Fibroblast of the conjunctiva (primary cell): ENCODE measurements around the gene PASK.

Experiments
- DNase-seq: peaks from one replicate; pipeline ENCODE4 v3.0.0-alpha.2; 2010; ENCODE audit warnings: low read depth

The PASK gene

DNA sequence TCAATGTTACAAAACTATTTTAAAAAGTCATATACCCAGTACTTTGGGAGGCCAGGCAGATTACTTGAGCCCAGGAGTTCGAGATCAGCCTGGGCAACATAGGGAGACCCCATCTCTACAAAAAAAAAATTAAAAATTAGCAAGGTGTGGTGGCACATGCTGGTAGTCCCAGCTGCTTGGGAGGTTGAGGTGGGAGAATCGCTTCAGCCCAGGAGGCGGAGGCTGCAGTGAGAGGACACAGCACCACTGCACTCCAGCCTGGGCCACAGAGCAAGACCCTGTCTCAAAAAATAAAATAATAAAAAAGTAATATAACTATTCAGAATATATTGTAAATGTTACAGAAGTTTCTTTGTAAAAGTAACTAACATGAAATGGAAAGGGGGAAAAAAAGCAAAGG is 1.9 kb downstream of the PASK start:
- DNase-seq = no peak

GRCh38 chr2:241146286-241146685 is 3.0 kb downstream of the PASK start:
- no peak for DNase-seq

DNA sequence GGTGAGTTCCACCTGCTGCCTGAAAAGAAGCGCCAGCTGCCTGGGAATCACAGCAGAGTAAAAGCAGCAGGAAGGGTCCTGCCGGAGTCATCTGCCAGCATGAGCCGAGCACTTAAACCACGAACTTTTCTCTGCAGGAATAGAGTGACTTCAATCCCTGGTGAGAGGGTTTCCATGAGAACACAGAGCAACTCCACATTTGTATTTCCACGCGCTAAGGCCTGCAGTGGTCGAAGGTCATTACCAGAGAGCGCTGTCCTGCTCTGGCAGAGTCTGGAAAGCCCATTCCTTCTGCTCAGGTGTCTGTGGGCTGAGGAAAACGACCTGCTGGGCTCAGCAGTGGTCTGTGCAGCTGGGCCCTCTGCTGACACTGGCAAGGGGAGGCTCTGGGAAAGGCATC is 6.7 kb downstream of the PASK start:
- no peak for DNase-seq

DNA sequence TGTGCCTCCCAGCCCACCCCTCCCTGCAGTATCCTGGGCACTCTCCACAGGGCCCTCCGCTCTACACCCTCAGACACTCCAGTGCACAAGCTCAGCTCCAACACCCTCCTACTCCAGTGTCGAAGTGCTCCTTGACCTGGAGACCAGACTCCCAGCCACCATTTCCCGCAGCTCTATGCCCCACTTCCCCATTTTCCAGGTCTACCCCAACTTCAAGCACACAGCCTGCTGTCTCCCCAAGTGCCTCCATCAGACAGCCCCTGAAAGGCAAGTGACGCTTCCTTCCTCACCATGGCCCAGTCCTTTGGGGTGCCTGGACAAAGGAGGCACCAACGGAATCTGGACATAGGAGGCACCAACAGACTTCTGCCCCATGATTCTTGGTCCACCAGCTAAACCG is 7.2 kb downstream of the PASK start:
- no peak for DNase-seq

- DNase-seq = no peak
Measured at GRCh38 chr2:241141214-241141770, 8.0 kb downstream of the PASK start.

DNA sequence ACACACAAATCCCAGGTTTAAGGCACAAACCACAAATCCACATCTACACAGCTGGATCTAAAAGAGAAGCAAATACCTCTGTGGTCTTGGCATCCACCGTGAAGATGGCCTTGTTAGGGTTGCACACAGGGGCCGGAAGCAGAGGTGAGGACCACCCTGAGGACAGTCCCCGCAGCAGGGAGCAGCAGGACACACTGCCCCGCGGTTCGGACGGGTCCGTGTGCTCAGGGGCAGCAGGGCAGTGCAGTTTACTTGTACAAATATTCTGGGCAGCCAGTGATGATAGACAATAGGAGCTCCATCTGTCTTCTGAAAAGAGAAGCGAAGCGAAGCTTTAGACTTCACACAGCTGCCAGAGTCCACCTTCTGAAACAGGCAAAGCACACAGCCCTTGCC is 8.8 kb downstream of the PASK start:
- no peak for DNase-seq

DNA sequence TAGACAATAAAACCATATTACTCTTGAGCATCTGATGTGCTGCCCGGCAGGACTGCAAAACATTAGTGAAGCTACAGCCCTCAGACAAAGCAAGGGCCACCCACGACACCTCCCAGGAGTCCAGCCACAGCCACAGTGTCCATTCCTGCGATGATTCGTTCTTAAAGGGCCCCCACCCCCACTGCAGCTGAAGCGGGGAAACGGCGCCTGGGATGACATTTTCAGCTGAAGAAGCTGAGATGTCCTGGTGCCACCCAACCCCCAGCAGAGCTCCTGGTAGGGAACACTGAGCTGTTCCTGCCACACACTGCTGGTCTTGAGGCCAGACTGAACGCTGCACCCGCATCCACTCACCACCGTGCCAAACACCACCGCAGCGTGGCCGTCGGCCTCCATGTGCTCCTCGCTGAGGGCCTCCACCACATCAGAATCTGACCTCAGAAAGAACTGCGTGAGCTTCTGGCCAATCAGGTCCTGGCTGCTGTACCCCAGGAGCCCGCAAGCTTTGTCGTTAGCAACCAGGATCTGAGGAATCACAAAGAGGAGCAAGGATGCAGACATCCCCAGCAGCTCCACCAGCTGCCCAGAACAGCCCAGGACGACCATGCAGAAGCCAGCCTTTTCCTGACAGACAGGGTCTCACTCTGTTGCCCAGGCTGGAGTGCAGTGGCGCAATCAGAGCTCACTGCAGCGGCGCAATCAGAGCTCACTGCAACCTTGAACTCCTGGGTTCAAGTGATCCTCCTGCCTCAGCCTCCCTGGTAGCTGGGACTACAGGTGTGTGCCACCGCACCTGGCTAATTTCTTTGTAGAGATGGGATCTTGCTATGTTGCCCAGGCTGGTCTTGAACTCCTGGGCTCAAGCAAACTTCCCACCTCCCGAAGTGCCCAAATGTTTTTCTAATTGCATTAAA is 9.5 kb downstream of the PASK start:
- DNase-seq = no peak

- no peak for DNase-seq
Measured at GRCh38 chr2:241138471-241138870, 10.8 kb downstream of the PASK start.

- DNase-seq = no peak
Measured at GRCh38 chr2:241137276-241138190, 11.7 kb downstream of the PASK start.

DNA sequence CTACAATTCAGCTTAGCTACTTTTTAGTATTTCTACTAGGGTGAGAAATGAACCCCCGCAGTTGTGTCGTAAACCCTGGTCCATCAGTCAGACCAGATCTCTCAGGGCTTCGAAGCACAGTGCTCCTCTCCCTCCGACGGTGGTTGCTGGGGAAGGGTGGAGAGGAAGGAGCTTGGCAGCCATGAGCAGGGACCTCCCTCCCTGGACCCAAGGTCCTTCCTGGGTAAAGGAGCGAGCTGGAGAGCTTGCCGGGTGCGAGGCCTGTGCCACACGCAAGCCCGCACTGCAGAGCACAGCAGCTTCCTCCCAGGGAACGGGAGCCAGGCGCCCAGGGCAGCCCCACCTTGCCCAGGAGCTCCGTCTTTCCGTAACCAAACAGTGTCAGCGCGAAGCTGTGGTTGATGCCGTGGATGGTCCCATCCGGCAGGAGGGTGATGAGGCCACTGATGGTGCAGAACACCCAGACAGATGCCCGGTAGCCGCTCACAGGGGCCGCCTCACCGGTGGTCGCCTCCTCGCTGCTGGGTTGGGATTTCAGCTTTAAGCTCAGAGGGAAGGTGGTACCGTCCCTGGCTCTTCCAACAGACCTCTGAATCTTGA is 12.5 kb downstream of the PASK start:
- no peak for DNase-seq

DNA sequence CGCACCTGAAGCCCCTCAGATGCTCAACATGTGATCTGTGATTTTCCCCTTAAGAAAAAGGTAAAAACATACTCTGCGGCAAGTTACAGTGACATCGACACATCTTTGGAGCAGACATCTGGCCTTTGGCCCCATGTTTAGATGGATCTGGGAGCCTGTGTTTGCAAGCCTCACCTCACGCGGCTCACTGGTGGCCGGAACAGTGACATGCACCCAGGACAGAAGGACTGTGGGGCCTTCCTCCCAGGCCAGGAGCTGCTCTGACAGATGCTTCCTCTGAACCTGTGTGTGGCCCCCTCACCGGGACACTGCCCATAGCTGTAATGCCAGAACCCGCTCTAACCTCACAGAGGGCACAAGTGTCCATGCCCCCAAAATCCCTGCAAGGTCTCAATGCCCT is 13.1 kb downstream of the PASK start:
- DNase-seq = no peak

- no peak for DNase-seq
Measured at GRCh38 chr2:241135737-241136136, 13.5 kb downstream of the PASK start.

- DNase-seq = no peak
Measured at GRCh38 chr2:241134711-241135110, 14.6 kb downstream of the PASK start.

GRCh38 chr2:241133436-241133820 is 15.8 kb downstream of the PASK start:
- DNase-seq = no peak

DNA sequence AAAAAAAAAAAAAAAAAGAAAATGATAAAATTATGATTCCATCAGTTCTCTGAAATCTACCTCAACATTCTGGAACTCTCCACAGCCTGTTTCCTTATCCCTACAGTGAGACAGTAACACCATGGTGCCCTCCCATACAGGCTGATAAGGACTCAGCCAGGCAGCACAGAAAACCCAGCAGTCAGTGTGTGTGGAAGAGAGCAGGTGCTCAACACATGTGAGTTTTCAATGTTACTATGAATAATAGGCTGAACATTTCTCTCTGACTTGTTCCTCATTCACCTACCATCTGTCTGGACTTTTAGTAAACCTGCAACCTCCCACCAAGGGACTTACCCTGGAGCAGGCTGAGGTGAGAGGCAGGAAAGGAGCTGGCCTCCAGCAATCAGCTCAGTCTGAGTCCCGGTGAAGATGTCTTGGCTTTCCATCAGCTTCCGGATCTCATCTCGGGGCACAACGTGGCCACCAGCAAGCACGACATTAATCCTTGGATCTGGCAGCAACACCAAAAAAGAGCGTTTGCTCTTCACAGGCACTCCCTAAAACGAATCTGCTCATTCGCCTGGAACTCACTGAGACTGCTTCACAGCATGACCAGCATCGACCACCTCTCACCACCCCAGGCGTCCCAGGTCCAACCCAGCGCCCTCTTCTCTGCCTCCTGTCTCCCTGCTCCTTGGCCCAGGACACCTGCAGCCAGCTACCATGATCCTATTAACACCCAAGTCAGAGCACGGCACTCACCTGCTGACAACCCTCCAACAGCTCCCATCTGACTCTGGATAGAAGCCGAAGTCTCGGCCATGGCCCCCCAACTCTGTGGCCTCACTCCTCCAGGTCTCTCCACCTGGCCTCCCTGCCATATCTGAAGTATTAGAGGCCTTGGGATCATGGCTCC is 16.5 kb downstream of the PASK start:
- no peak for DNase-seq

GRCh38 chr2:241131531-241131930 is 17.7 kb downstream of the PASK start:
- no peak for DNase-seq

- DNase-seq = no peak
Measured at GRCh38 chr2:241130316-241130715, 19.0 kb downstream of the PASK start.

- no peak for DNase-seq
Measured at GRCh38 chr2:241129086-241129871, 20.0 kb downstream of the PASK start.

GRCh38 chr2:241128266-241128665 is 21.0 kb downstream of the PASK start:
- no peak for DNase-seq

GRCh38 chr2:241126771-241127202 is 22.5 kb downstream of the PASK start:
- no peak for DNase-seq
